Measurements from ENCODE around the gene PAPPA. TPM values are rescaled to one million over a fixed set of nuclear protein-coding genes. Genes with fewer than 3 reads are reported as not detected.

Gene PAPPA
- total RNA-seq: 1 to 10 TPM; 1.5 to 7.0 (median 2.3) TPM
- polyA plus RNA-seq: 0.59 TPM
- long read RNA-seq, donor 1, partial matches to known transcripts: 2 of 3 reads
- long read RNA-seq, donor 1, other reads (novel, unspliced or antisense): 1 of 3 reads
- long read RNA-seq, donor 2, full-length matches to known transcripts: 1 of 2 reads
- long read RNA-seq, donor 2, partial matches to known transcripts: 0 of 2 reads
- long read RNA-seq, donor 2, other reads (novel, unspliced or antisense): 1 of 2 reads
- long read RNA-seq, donor 3, partial matches to known transcripts: 1 of 2 reads
- long read RNA-seq, donor 3, other reads (novel, unspliced or antisense): 1 of 2 reads
- long read RNA-seq, donor 4, partial matches to known transcripts: 1 of 2 reads
- long read RNA-seq, donor 4, other reads (novel, unspliced or antisense): 1 of 2 reads

GRCh38 chr9:116153765-116154333 is at the start of gene PAPPA:
PAPPA (plus strand) TSS chr9:116153791; CDS start chr9:116154173, 382 bp downstream.
- WGBS: 3% methylated on average over 34 of the region's 41 CpGs
- intact Hi-C loops (cut with DNase I): loop anchor here (5.0 to 10.0 kb wide), 6 partner anchors 331 to 511 kb away; no protein-coding TSS in a partner anchor
- Histone ChIP-seq H3K27me3 (ENCODE audit: control insufficient read depth, insufficient read depth) (no peaks in the 10 kb centered on the region), H3K4me3 (ENCODE audit: low read length) (peak within 1 kb of the TSS; percentile 89), H3K9me3 (ENCODE audit: control insufficient read depth, low read length) (no peaks in the 10 kb centered on the region), H3K4me1 (ENCODE audit: control insufficient read depth, insufficient read depth, low read length) (peaks cover 4% of the 10 kb centered on the region), H3K27ac (ENCODE audit: low read length) (peak within 1 kb of the TSS; percentile 31)
- ATAC-seq (no peak), DNase-seq (peak in 2 of 3 donors; percentile 64)

GRCh38 chr9:116103976-116104820 is 49.4 kb upstream of the PAPPA start:
- intact Hi-C loops (cut with DNase I): no loop called here
- Histone ChIP-seq H3K27ac (ENCODE audit: low read length) (no peak overlapping the region), H3K4me1 (ENCODE audit: control insufficient read depth, insufficient read depth, low read length) (no peaks in the 10 kb centered on the region), H3K4me3 (ENCODE audit: low read length) (no peak overlapping the region), H3K27me3 (ENCODE audit: control insufficient read depth, insufficient read depth) (no peaks in the 10 kb centered on the region), H3K9me3 (ENCODE audit: control insufficient read depth, low read length) (no peaks in the 10 kb centered on the region)
- WGBS: 63% methylated on average over 2 of the region's 2 CpGs
- no peak for DNase-seq
- ATAC-seq: no peak

- DNase-seq (no peak), ATAC-seq (no peak)
- Histone ChIP-seq H3K9me3 (ENCODE audit: control insufficient read depth, low read length) (no peaks in the 10 kb centered on the region), H3K27me3 (ENCODE audit: control insufficient read depth, insufficient read depth) (no peaks in the 10 kb centered on the region), H3K27ac (ENCODE audit: low read length) (no peak overlapping the region), H3K4me1 (ENCODE audit: control insufficient read depth, insufficient read depth, low read length) (no peaks in the 10 kb centered on the region), H3K4me3 (ENCODE audit: low read length) (no peak overlapping the region)
- 78% methylated on average over 1 of the region's 1 CpG for WGBS
- intact Hi-C loops (cut with DNase I): no loop called here
These were observed 41.4 kb upstream of the PAPPA start for GRCh38 chr9:116112236-116112635.

GRCh38 chr9:116115761-116116353 is 37.7 kb upstream of the PAPPA start:
- no peak overlapping the region for H3K4me3 ChIP-seq (ENCODE audit: low read length)
- intact Hi-C loops (cut with DNase I): no loop called here
- DNase-seq (no peak), ATAC-seq (no peak)
- no peaks in the 10 kb centered on the region for H3K27me3 ChIP-seq (ENCODE audit: control insufficient read depth, insufficient read depth)
- no peaks in the 10 kb centered on the region for H3K4me1 ChIP-seq (ENCODE audit: control insufficient read depth, insufficient read depth, low read length)
- no peaks in the 10 kb centered on the region for H3K9me3 ChIP-seq (ENCODE audit: control insufficient read depth, low read length)
- WGBS: 38% methylated on average over 6 of the region's 6 CpGs
- no peak overlapping the region for H3K27ac ChIP-seq (ENCODE audit: low read length)

GRCh38 chr9:116116393-116116792 is 37.2 kb upstream of the PAPPA start:
- DNase-seq (no peak), ATAC-seq (no peak)
- Histone ChIP-seq H3K4me3 (ENCODE audit: low read length) (no peak overlapping the region), H3K27ac (ENCODE audit: low read length) (no peak overlapping the region), H3K9me3 (ENCODE audit: control insufficient read depth, low read length) (no peaks in the 10 kb centered on the region), H3K27me3 (ENCODE audit: control insufficient read depth, insufficient read depth) (no peaks in the 10 kb centered on the region), H3K4me1 (ENCODE audit: control insufficient read depth, insufficient read depth, low read length) (no peaks in the 10 kb centered on the region)
- intact Hi-C loops (cut with DNase I): no loop called here

GRCh38 chr9:116123171-116123570 is 30.4 kb upstream of the PAPPA start:
- H3K9me3 ChIP-seq (ENCODE audit: control insufficient read depth, low read length): no peaks in the 10 kb centered on the region
- DNase-seq (no peak), ATAC-seq (no peak)
- H3K27me3 ChIP-seq (ENCODE audit: control insufficient read depth, insufficient read depth): no peaks in the 10 kb centered on the region
- WGBS: 89% methylated on average over 3 of the region's 3 CpGs
- no peak overlapping the region for H3K4me3 ChIP-seq (ENCODE audit: low read length)
- intact Hi-C loops (cut with DNase I): no loop called here
- H3K27ac ChIP-seq (ENCODE audit: low read length): no peak overlapping the region
- H3K4me1 ChIP-seq (ENCODE audit: control insufficient read depth, insufficient read depth, low read length): no peaks in the 10 kb centered on the region

GRCh38 chr9:116124472-116125040 is 29.0 kb upstream of the PAPPA start:
- no peak for ATAC-seq
- no peak overlapping the region for H3K27ac ChIP-seq (ENCODE audit: low read length)
- no peak for DNase-seq
- no peaks in the 10 kb centered on the region for H3K27me3 ChIP-seq (ENCODE audit: control insufficient read depth, insufficient read depth)
- no peak overlapping the region for H3K4me3 ChIP-seq (ENCODE audit: low read length)
- intact Hi-C loops (cut with DNase I): loop anchor here in 1 of 4 donors (5.0 kb wide), 1 partner anchor 37 kb away; no protein-coding TSS in a partner anchor
- WGBS: 79% methylated on average over 4 of the region's 4 CpGs
- H3K4me1 ChIP-seq (ENCODE audit: control insufficient read depth, insufficient read depth, low read length): no peaks in the 10 kb centered on the region
- no peaks in the 10 kb centered on the region for H3K9me3 ChIP-seq (ENCODE audit: control insufficient read depth, low read length)

- H3K27me3 ChIP-seq (ENCODE audit: control insufficient read depth, insufficient read depth): no peaks in the 10 kb centered on the region
- intact Hi-C loops (cut with DNase I): no loop called here
- DNase-seq (no peak), ATAC-seq (no peak)
- H3K4me3 ChIP-seq (ENCODE audit: low read length): no peak overlapping the region
- no peaks in the 10 kb centered on the region for H3K4me1 ChIP-seq (ENCODE audit: control insufficient read depth, insufficient read depth, low read length)
- no peak overlapping the region for H3K27ac ChIP-seq (ENCODE audit: low read length)
- H3K9me3 ChIP-seq (ENCODE audit: control insufficient read depth, low read length): no peaks in the 10 kb centered on the region
- WGBS: 33% methylated on average over 2 of the region's 2 CpGs
These were observed 20.4 kb upstream of the PAPPA start for GRCh38 chr9:116133163-116133562.

- no peak overlapping the region for H3K27ac ChIP-seq (ENCODE audit: low read length)
- 17% methylated on average over 3 of the region's 3 CpGs for WGBS
- H3K9me3 ChIP-seq (ENCODE audit: control insufficient read depth, low read length): no peaks in the 10 kb centered on the region
- DNase-seq: no peak
- ATAC-seq: no peak
- no peaks in the 10 kb centered on the region for H3K27me3 ChIP-seq (ENCODE audit: control insufficient read depth, insufficient read depth)
- intact Hi-C loops (cut with DNase I): no loop called here
- H3K4me1 ChIP-seq (ENCODE audit: control insufficient read depth, insufficient read depth, low read length): no peaks in the 10 kb centered on the region
- no peak overlapping the region for H3K4me3 ChIP-seq (ENCODE audit: low read length)
These were observed 18.6 kb upstream of the PAPPA start for GRCh38 chr9:116134975-116135374.

- intact Hi-C loops (cut with DNase I): no loop called here
- no peaks in the 10 kb centered on the region for H3K9me3 ChIP-seq (ENCODE audit: control insufficient read depth, low read length)
- 76% methylated on average over 2 of the region's 2 CpGs for WGBS
- no peak for DNase-seq
- no peaks in the 10 kb centered on the region for H3K4me1 ChIP-seq (ENCODE audit: control insufficient read depth, insufficient read depth, low read length)
- H3K4me3 ChIP-seq (ENCODE audit: low read length): no peak overlapping the region
- no peaks in the 10 kb centered on the region for H3K27me3 ChIP-seq (ENCODE audit: control insufficient read depth, insufficient read depth)
- H3K27ac ChIP-seq (ENCODE audit: low read length): no peak overlapping the region
- no peak for ATAC-seq
These were observed 16.6 kb upstream of the PAPPA start for GRCh38 chr9:116137010-116137409.
